Measurements from ENCODE around the gene UBE2J1. TPM values are rescaled to one million over a fixed set of nuclear protein-coding genes. Genes with fewer than 3 reads are reported as not detected.

The UBE2J1 gene
- total RNA-seq, 6 experiments from 2014 or later = 35.9 to 45.2 (median 41.9) TPM

DNA sequence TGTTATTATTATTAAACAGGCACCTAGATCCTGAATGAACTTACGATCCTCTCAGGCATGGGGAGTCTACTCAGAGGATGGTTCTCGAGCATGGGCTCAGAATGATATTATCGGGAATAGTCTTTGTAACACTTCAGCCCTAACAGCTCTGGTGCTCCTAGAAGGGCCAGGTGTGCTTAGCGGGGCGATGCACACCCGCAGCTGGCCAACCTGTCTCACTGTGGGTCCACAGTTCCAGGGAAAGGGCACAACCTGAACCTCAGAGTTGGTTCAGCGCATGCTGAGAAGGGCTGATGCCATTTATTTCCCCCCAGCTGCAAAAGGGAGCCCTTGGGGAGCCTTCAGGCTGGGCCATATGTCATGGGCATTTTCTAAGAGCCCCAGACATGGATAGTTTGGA is 33.3 kb upstream of the UBE2J1 start:
- H3K36me3 Mint-ChIP-seq (ENCODE audit: low read depth) = no peaks in the 10 kb centered on the region
- H3K4me3 Mint-ChIP-seq = no peak overlapping the region
- H3K4me1 Mint-ChIP-seq (ENCODE audit: low read depth) = no peaks in the 10 kb centered on the region
- no peak for TF ChIP-seq CTCF (IDR thresholded peaks at IDR 0.05)
- no peak overlapping the region for H3K27ac Mint-ChIP-seq
- peaks cover 11% of the 10 kb centered on the region for H3K27me3 Mint-ChIP-seq (ENCODE audit: insufficient read depth)
- DNase-seq = no peak
- no peaks in the 10 kb centered on the region for H3K9me3 Mint-ChIP-seq

DNA sequence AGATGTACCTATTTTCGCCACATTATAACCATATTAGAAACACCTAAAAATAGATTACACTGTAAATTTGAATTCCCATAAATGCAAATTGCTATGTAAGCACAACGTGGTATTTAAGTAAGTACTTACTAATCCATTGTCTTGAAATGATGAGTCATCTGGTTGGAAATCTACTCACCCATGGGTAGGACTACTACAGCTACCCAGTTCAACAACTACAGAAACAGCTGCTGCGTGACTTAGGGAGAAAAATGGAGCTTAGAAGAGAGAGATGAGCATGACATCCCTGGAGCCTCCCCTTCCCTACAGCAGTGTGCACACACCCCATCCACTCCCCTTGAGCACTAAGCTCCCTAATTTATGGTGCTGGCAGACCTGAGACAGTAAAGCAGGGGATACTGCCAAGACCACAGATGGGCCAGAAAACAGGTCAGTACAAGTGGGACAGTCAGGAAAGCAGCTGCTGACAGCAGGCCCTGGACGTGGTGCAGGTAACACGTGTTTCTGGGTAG is 32.7 kb upstream of the UBE2J1 start:
- no peak for DNase-seq
- no peaks in the 10 kb centered on the region for H3K36me3 Mint-ChIP-seq (ENCODE audit: low read depth)
- no peak for TF ChIP-seq CTCF (IDR thresholded peaks at IDR 0.05)
- no peak overlapping the region for H3K4me3 Mint-ChIP-seq
- no peaks in the 10 kb centered on the region for H3K4me1 Mint-ChIP-seq (ENCODE audit: low read depth)
- H3K9me3 Mint-ChIP-seq = no peaks in the 10 kb centered on the region
- H3K27ac Mint-ChIP-seq = no peak overlapping the region
- peaks cover 18% of the 10 kb centered on the region for H3K27me3 Mint-ChIP-seq (ENCODE audit: insufficient read depth)

- DNase-seq = no peak
- H3K27ac Mint-ChIP-seq = no peak overlapping the region
- H3K4me1 Mint-ChIP-seq (ENCODE audit: low read depth) = no peaks in the 10 kb centered on the region
- no peak overlapping the region for H3K4me3 Mint-ChIP-seq
- no peaks in the 10 kb centered on the region for H3K36me3 Mint-ChIP-seq (ENCODE audit: low read depth)
- H3K27me3 Mint-ChIP-seq (ENCODE audit: insufficient read depth) = peaks cover 24% of the 10 kb centered on the region
- TF ChIP-seq CTCF (IDR thresholded peaks at IDR 0.05) = no peak
- no peaks in the 10 kb centered on the region for H3K9me3 Mint-ChIP-seq
These were observed 28.5 kb upstream of the UBE2J1 start for GRCh38 chr6:89381031-89381430.

DNA sequence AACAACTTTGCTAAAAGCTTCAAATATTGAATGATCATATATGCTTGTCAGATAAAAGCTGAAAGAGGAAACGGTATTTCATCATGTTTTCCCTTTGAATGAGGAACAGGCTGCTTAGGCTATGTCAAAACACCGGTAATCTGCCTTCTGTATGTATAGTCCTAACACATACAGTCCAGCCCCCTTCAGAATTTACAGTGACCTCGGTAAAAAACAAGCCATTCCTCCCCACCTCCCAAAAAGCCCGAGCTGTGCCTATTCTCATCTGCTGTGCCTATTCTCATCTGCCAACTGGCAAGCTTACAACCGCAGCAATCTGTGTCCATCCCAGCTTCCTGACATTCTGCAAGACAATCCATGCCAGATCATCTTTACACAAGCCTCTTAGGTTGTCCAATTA is 26.8 kb upstream of the UBE2J1 start:
- H3K4me1 Mint-ChIP-seq (ENCODE audit: low read depth) = no peaks in the 10 kb centered on the region
- H3K27me3 Mint-ChIP-seq (ENCODE audit: insufficient read depth) = peaks cover 24% of the 10 kb centered on the region
- no peaks in the 10 kb centered on the region for H3K9me3 Mint-ChIP-seq
- DNase-seq = no peak
- no peak overlapping the region for H3K4me3 Mint-ChIP-seq
- no peaks in the 10 kb centered on the region for H3K36me3 Mint-ChIP-seq (ENCODE audit: low read depth)
- no peak for TF ChIP-seq CTCF (IDR thresholded peaks at IDR 0.05)
- no peak overlapping the region for H3K27ac Mint-ChIP-seq

- no peaks in the 10 kb centered on the region for H3K36me3 Mint-ChIP-seq (ENCODE audit: low read depth)
- no peaks in the 10 kb centered on the region for H3K4me1 Mint-ChIP-seq (ENCODE audit: low read depth)
- no peak for DNase-seq
- no peaks in the 10 kb centered on the region for H3K9me3 Mint-ChIP-seq
- no peak for TF ChIP-seq CTCF (IDR thresholded peaks at IDR 0.05)
- H3K4me3 Mint-ChIP-seq = no peak overlapping the region
- H3K27ac Mint-ChIP-seq = no peak overlapping the region
- peaks cover 25% of the 10 kb centered on the region for H3K27me3 Mint-ChIP-seq (ENCODE audit: insufficient read depth)
These were observed 26.1 kb upstream of the UBE2J1 start for GRCh38 chr6:89378628-89379027.

Measured in HFFc6 (cell line).